Adrenal gland (tissue), 12 donors: Measurements from ENCODE around the gene TMSB4X. TPM values are rescaled to one million over a fixed set of nuclear protein-coding genes. Genes with fewer than 3 reads are reported as not detected.

Experiments used
- DNase-seq, 7 donors: peaks; one replicate each; pipeline ENCODE4 v3.0.0-alpha.2; 2019 to 2020
- H3K27ac ChIP-seq, 5 donors: fragments of 200-600 bp; sonication (generic) in 4 of 5; 1 replicate in 3 of 5; 2 replicates in 2 of 5; pipeline versions ENCODE4 v1.5.1 to v1.8.0; 2016 to 2020; ENCODE audit warnings: mild to moderate bottlenecking in 1 of 5
- H3K27me3 ChIP-seq: fragments of 200-600 bp; 2 replicates; pipeline ENCODE4 v1.8.0; 2021
- H3K36me3 ChIP-seq, 2 donors: fragments of 200-600 bp; replicated peaks in 1 of 2; 1 replicate in 1 of 2; 2 replicates in 1 of 2; pipeline versions ENCODE4 v1.5.1 to v1.8.0; 2018 to 2022
- H3K4me1 ChIP-seq, 2 donors: fragments of 200-600 bp; replicated peaks in 1 of 2; 1 replicate in 1 of 2; 2 replicates in 1 of 2; pipeline versions ENCODE4 v1.5.1 to v1.8.0; 2018 to 2021
- H3K4me3 ChIP-seq, 4 donors: fragments of 200-600 bp; sonication (generic) in 3 of 4; one replicate each; pipeline ENCODE4 v1.5.1; 2016 to 2018
- H3K9me3 ChIP-seq, 3 donors: fragments of 200-600 bp; sonication (generic) in 1 of 3; replicated peaks in 1 of 3; 1 replicate in 2 of 3; 2 replicates in 1 of 3; pipeline versions ENCODE4 v1.5.1 to v1.8.0; 2016 to 2021
- CTCF ChIP-seq, 6 experiments: fragments of 450-650 bp in 4 of 6; fragments of 200-600 bp in 2 of 6; sonication (generic) in 1 of 6; IDR thresholded peaks; 1 replicate in 5 of 6; 2 replicates in 1 of 6; pipeline versions ENCODE4 v1.5.1 to v1.8.0; 2016 to 2021; ENCODE audit warnings: antibody characterized with exemption in 6 of 6, mild to moderate bottlenecking in 2 of 6, moderate library complexity in 1 of 6
- POLR2A ChIP-seq, 2 donors: fragments of 450-650 bp; IDR thresholded peaks; one replicate each; pipeline ENCODE4 v1.6.1; 2017; ENCODE audit warnings: antibody characterized with exemption in 2 of 2, mild to moderate bottlenecking in 2 of 2, moderate library complexity in 1 of 2
- WGBS, 4 donors: extraction: QIAGEN DNeasy Blood & Tissue Kit in 2 of 4; methylation state at CpG; one replicate each; pipeline versions ENCODE4 v1.1.5 to v1.1.7; 2013 to 2017; 5-methylcytosine and 5-hydroxymethylcytosine counted together
- intact Hi-C, 2 donors: fragments of 100-400 bp; cut with DNase I; formaldehyde crosslinking; loops; one replicate each; pipeline versions ENCODE4 v1.14.1 to v1.15.0; 2022 to 2023
- polyA plus RNA-seq, 3 donors: library from polyadenylated mRNA; stranded (reverse); fragments of 200-250 nt in 2 of 3; fragments of 350-450 nt in 1 of 3; fragmentation: Illumina TruSeq in 1 of 3; extraction: RNeasy Lipid Tissue Mini Kit (QIAGEN cat#74804) in 1 of 3; gene quantifications; one replicate each; pipeline ENCODE4 v1.2.3, GENCODE V29; 2013 to 2014
- total RNA-seq, 9 donors: library from RNA; depleted of rRNA in 4 of 9; stranded (reverse); fragments of >200 nt in 4 of 9; fragments of 120-200 nt in 1 of 9; fragmentation: NEBNext Ultra II Directional in 1 of 9; extraction: Animal tissue kit (Norgen Biotek cat#: 25700) in 1 of 9; gene quantifications; one replicate each; pipeline versions ENCODE4 v1.1.0 to v1.2.4, GENCODE V29; 2013 to 2023
- donor health status: healthy with polysubstance abuse.
- donor health status: Bipolar disorder and iron deficiency.
- donor health status: DM: yes; HTN: yes; CAD: no.
- donor health status: DM: no; HTN: no; CAD: no.
- donor health status: DM: no; HTN: no; CAD: no.
- donor health status: DM: yes; HTN: yes; CAD: no.

Gene TMSB4X
- total and polyA plus RNA-seq, 12 donors = 1,180 to 9,144 (median 3,958) TPM

- no peaks in the 10 kb centered on the region for H3K36me3 ChIP-seq
- no peak for DNase-seq
- H3K27me3 ChIP-seq = no peaks in the 10 kb centered on the region
- intact Hi-C loops = no loop called here
- H3K9me3 ChIP-seq = no peaks in the 10 kb centered on the region
- peaks cover 0 to 33% of the 10 kb centered on the region in 2 donors for H3K4me1 ChIP-seq
- H3K27ac ChIP-seq = no peak overlapping the region
- 85 to 91% (median 89%) methylated on average over 5 of the region's 5 CpGs for WGBS, 4 donors
- no peak for TF ChIP-seq POLR2A (IDR thresholded peaks at IDR 0.05)
- TF ChIP-seq CTCF (IDR thresholded peaks at IDR 0.05) = no peak
- no peak overlapping the region for H3K4me3 ChIP-seq
These were observed 23.3 kb upstream of the TMSB4X start for GRCh38 chrX:12951595-12951975.

GRCh38 chrX:12953420-12953819, 21.5 kb upstream of the TMSB4X start:
- intact Hi-C loops = no loop called here
- no peak for TF ChIP-seq CTCF (IDR thresholded peaks at IDR 0.05)
- TF ChIP-seq POLR2A (IDR thresholded peaks at IDR 0.05) = no peak

GRCh38 chrX:12954376-12954775, 20.5 kb upstream of the TMSB4X start:
- no peak overlapping the region for H3K27ac ChIP-seq
- 85 to 94% (median 89%) methylated on average over 9 of the region's 9 CpGs for WGBS, 4 donors
- no peaks in the 10 kb centered on the region for H3K9me3 ChIP-seq
- H3K27me3 ChIP-seq = no peaks in the 10 kb centered on the region
- intact Hi-C loops = no loop called here
- H3K4me1 ChIP-seq = peaks cover 0 to 28% of the 10 kb centered on the region in 2 donors
- H3K36me3 ChIP-seq = no peaks in the 10 kb centered on the region
- no peak for TF ChIP-seq POLR2A (IDR thresholded peaks at IDR 0.05)
- TF ChIP-seq CTCF (IDR thresholded peaks at IDR 0.05) = no peak
- no peak overlapping the region for H3K4me3 ChIP-seq
- no peak for DNase-seq

More at GRCh38 chrX:12953420-12953819, 21.5 kb upstream of the TMSB4X start:
- peaks cover 0 to 31% of the 10 kb centered on the region in 2 donors for H3K4me1 ChIP-seq
- no peaks in the 10 kb centered on the region for H3K27me3 ChIP-seq
- WGBS, 4 donors = 90 to 98% (median 91%) methylated on average over 6 to 8 of the region's 8 CpGs
- no peaks in the 10 kb centered on the region for H3K9me3 ChIP-seq
- no peaks in the 10 kb centered on the region for H3K36me3 ChIP-seq
- no peak overlapping the region for H3K27ac ChIP-seq
- no peak overlapping the region for H3K4me3 ChIP-seq
- DNase-seq = no peak

GRCh38 chrX:12954981-12955380, 19.9 kb upstream of the TMSB4X start:
- no peaks in the 10 kb centered on the region for H3K9me3 ChIP-seq
- intact Hi-C loops = no loop called here
- TF ChIP-seq POLR2A (IDR thresholded peaks at IDR 0.05) (no peak), CTCF (IDR thresholded peaks at IDR 0.05) (no peak)
- no peak for DNase-seq
- WGBS, 4 donors = 72 to 80% (median 75%) methylated on average over 4 of the region's 4 CpGs
- no peaks in the 10 kb centered on the region for H3K27me3 ChIP-seq
- H3K4me1 ChIP-seq = peaks cover 0 to 23% of the 10 kb centered on the region in 2 donors
- H3K27ac ChIP-seq = peak overlapping the region in 2 of 5 donors; percentile 8 to 49
- no peak overlapping the region for H3K4me3 ChIP-seq
- H3K36me3 ChIP-seq = no peaks in the 10 kb centered on the region
